Natural killer cell (primary cell): Measurements from ENCODE around the gene MNDA. TPM values are rescaled to one million over a fixed set of nuclear protein-coding genes. Genes with fewer than 3 reads are reported as not detected.

Experiments
- ATAC-seq, 3 donors: fragments of 150-1000 bp in 2 of 3; fragments of 200-7000 bp in 1 of 3; cut with Tn5 transposase; 1 replicate in 1 of 3; 2 replicates in 2 of 3; pipeline ENCODE4 v1.10.0; 2021; ENCODE audit warnings: mild to moderate bottlenecking in 2 of 3, moderate library complexity in 2 of 3
- DNase-seq, 2 donors: peaks; one replicate each; pipeline versions ENCODE4 v3.0.0 to v3.0.0-alpha.2; 2013 to 2021; ENCODE audit warnings: mixed read lengths in 1 of 2
- H3K27ac ChIP-seq: one replicate; pipeline ENCODE4 v1.5.1; 2013; ENCODE audit warnings: mild to moderate bottlenecking, low read length
- H3K27me3 ChIP-seq: one replicate; pipeline ENCODE4 v1.6.1; 2013; ENCODE audit warnings: low read length; ENCODE audit not compliant: control insufficient read depth, insufficient read depth
- H3K36me3 ChIP-seq: one replicate; pipeline ENCODE4 v1.6.1; 2013; ENCODE audit warnings: low read length; ENCODE audit not compliant: control insufficient read depth, insufficient read depth
- H3K4me1 ChIP-seq: one replicate; pipeline ENCODE4 v1.6.1; 2013; ENCODE audit warnings: low read length; ENCODE audit not compliant: control insufficient read depth, insufficient read depth
- H3K4me3 ChIP-seq: one replicate; pipeline ENCODE4 v1.5.1; 2013; ENCODE audit warnings: low read length
- H3K9me3 ChIP-seq: one replicate; pipeline ENCODE4 v1.6.1; 2013; ENCODE audit warnings: low read length; ENCODE audit not compliant: control insufficient read depth, insufficient read depth
- H3K27ac Mint-ChIP-seq, 2 donors: one replicate each; pipeline ENCODE4 v1.8.0; 2022; ENCODE audit warnings: mild to moderate bottlenecking in 2 of 2, mixed read lengths in 2 of 2, moderate library complexity in 1 of 2
- H3K27me3 Mint-ChIP-seq, 2 donors: one replicate each; pipeline ENCODE4 v1.8.0; 2022; ENCODE audit warnings: low read depth in 2 of 2, mixed read lengths in 2 of 2
- H3K36me3 Mint-ChIP-seq: one replicate; pipeline ENCODE4 v1.8.0; 2022; ENCODE audit warnings: mixed read lengths
- H3K4me1 Mint-ChIP-seq, 2 donors: one replicate each; pipeline ENCODE4 v1.8.0; 2022; ENCODE audit warnings: mixed read lengths in 2 of 2
- H3K4me3 Mint-ChIP-seq: one replicate; pipeline ENCODE4 v1.8.0; 2022; ENCODE audit warnings: mild to moderate bottlenecking, moderate library complexity, mixed read lengths
- H3K9me3 Mint-ChIP-seq, 2 donors: one replicate each; pipeline ENCODE4 v1.8.0; 2022; ENCODE audit warnings: mixed read lengths in 2 of 2
- WGBS: methylation state at CpG from one replicate; pipeline ENCODE4 v1.1.7; 2013; ENCODE audit warnings: missing lambda C conversion rate; ENCODE audit not compliant: insufficient coverage; 5-methylcytosine and 5-hydroxymethylcytosine counted together
- intact Hi-C: fragments of 100-400 bp; cut with micrococcal nuclease; formaldehyde crosslinking; loops from one replicate; pipeline ENCODE4 v1.14.2; 2022
- total RNA-seq, 4 donors: library from RNA; stranded (reverse); fragments of 120-200 nt in 1 of 4; gene quantifications; one replicate each; pipeline versions ENCODE4 v1.2.3 to v1.2.4, GENCODE V29; 2013 to 2022
- TF ChIP-seq, protein P1 (sequence below): fragments of 200-600 bp; IDR thresholded peaks from one replicate; pipeline ENCODE4 v1.8.0; 2022; ENCODE audit warnings: antibody characterized with exemption

The MNDA gene
- 10 to 100 TPM in 1 of 3 donors, 1 to 10 TPM in 2; 3.3 to 14.3 (median 7.0) TPM for total RNA-seq
- total RNA-seq (2013), result 32.2 TPM

DNA sequence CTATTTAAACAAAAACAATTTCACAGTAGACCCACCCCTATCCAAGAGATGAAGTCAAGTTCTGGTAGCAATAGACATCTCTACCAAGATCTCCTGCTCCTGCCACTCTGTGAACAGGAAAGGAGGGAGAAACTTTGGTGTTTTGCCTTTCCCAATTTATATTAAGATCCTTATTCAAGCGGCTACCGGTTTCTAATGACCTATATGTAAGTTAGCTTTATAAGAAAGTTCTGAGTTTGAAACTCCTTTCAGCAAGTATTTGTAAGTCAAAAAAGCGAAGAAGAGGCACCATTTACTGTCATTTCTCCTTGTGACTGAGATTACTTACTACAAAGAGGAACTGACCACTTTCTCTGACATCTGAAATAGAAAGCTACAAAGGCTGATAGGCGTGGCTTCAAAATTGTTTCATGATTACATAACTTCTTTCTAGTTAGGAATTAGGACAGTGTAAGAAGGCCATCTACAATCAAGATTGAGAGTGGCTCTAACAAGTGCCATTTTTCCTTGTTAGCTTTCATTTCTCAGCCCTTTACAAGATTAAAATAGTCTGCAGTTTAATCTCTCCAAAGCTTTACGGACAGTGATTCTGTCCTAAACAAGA, at the start of gene MNDA:
Gene MNDA, plus strand, starts transcription at position 448 of the 604 bp plus-strand sequence. CDS start 10,803 bp downstream, outside the sequence.
- H3K27me3 ChIP-seq, result no peaks in the 10 kb centered on the region
- no peak for DNase-seq
- Mint-ChIP-seq H3K4me3 (no peak within 1 kb of the TSS), H3K27ac (peak within 1 kb of the TSS; percentile 17 to 88), H3K27me3 (no peaks in the 10 kb centered on the region), H3K4me1 (peaks cover 10 to 26% of the 10 kb centered on the region in 2 donors), H3K36me3 (peaks cover 9% of the 10 kb centered on the region), H3K9me3 (peaks cover 0 to 7% of the 10 kb centered on the region in 2 donors)
- H3K36me3 ChIP-seq, result no peaks in the 10 kb centered on the region
- peak within 1 kb of the TSS; percentile 9 for H3K4me3 ChIP-seq
- 75% methylated on average over 3 of the region's 5 CpGs for WGBS
- peak within 1 kb of the TSS; percentile 48 for H3K27ac ChIP-seq
- H3K9me3 ChIP-seq, result peaks cover 14% of the 10 kb centered on the region
- intact Hi-C loops, result no loop called here
- ATAC-seq, result peak in 1 of 3 donors; percentile 43
- TF ChIP-seq, protein P1, sequence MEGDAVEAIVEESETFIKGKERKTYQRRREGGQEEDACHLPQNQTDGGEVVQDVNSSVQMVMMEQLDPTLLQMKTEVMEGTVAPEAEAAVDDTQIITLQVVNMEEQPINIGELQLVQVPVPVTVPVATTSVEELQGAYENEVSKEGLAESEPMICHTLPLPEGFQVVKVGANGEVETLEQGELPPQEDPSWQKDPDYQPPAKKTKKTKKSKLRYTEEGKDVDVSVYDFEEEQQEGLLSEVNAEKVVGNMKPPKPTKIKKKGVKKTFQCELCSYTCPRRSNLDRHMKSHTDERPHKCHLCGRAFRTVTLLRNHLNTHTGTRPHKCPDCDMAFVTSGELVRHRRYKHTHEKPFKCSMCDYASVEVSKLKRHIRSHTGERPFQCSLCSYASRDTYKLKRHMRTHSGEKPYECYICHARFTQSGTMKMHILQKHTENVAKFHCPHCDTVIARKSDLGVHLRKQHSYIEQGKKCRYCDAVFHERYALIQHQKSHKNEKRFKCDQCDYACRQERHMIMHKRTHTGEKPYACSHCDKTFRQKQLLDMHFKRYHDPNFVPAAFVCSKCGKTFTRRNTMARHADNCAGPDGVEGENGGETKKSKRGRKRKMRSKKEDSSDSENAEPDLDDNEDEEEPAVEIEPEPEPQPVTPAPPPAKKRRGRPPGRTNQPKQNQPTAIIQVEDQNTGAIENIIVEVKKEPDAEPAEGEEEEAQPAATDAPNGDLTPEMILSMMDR, result no peak
- peaks cover 4% of the 10 kb centered on the region for H3K4me1 ChIP-seq

DNA sequence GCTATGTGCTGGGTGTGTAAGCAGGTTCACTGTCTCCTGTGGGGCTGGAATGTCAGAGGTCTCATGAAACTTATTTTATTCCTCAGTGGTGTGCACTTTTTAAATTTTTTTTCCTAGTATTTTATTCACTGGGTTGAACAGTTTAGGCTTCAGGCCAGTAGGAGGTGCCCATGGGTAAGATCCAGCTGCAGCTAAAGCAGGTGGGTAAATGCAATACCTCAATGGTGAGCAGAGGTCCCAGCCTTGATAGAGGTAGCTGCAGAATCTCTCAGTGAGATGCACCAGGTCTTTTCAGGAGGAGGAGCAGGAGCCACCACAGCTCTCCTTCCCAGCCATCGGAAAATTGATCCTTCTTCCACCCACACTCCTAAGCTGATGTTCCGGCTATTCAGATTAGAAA, 37.5 kb upstream of the MNDA start:
- Histone ChIP-seq H3K27ac (no peak overlapping the region), H3K9me3 (no peaks in the 10 kb centered on the region), H3K4me3 (no peak overlapping the region), H3K4me1 (no peaks in the 10 kb centered on the region), H3K27me3 (no peaks in the 10 kb centered on the region), H3K36me3 (no peaks in the 10 kb centered on the region)
- no peaks in the 10 kb centered on the region for H3K27me3 Mint-ChIP-seq
- TF ChIP-seq, protein P1, result peak; percentile 59
- no peaks in the 10 kb centered on the region for H3K36me3 Mint-ChIP-seq
- ATAC-seq (peak; percentile 64 to 70 (median 65)), DNase-seq (peak in 1 of 2 donors; percentile 61)
- H3K9me3 Mint-ChIP-seq, result no peaks in the 10 kb centered on the region
- H3K27ac Mint-ChIP-seq, result no peak overlapping the region
- intact Hi-C loops, result loop anchor here (1.0 to 10.0 kb wide), 2 partner anchors 205 to 281 kb away; partner anchors contain the start of gene AIM2
- 100% methylated on average over 2 of the region's 2 CpGs for WGBS
- H3K4me1 Mint-ChIP-seq, result peaks cover 13% of the 10 kb centered on the region in 2 donors
- H3K4me3 Mint-ChIP-seq, result no peak overlapping the region

DNA sequence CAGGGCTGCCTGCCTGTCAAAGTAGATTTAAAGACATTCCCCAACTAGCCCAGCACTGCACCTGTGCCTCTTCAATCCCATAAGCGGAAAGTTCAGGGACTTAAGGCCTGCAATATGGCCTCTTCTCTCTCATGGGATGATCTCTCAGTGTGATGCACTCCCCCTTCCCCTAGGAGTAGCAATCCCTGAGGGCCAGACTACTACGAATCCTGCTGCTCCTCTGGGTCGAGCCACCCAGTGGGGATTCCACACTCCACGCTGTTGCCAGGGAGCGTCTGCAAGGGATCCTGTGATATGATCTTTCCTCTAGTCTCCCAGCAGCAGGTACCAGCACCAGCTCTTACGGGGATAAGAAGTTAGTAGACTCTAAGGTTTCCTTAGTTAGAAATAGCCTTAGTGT, 36.9 kb upstream of the MNDA start:
- Mint-ChIP-seq H3K36me3 (no peaks in the 10 kb centered on the region), H3K27me3 (no peaks in the 10 kb centered on the region), H3K27ac (no peak overlapping the region), H3K9me3 (no peaks in the 10 kb centered on the region), H3K4me3 (no peak overlapping the region), H3K4me1 (peaks cover 13% of the 10 kb centered on the region in 2 donors)
- Histone ChIP-seq H3K27me3 (no peaks in the 10 kb centered on the region), H3K9me3 (no peaks in the 10 kb centered on the region), H3K4me3 (no peak overlapping the region), H3K4me1 (no peaks in the 10 kb centered on the region), H3K27ac (no peak overlapping the region), H3K36me3 (no peaks in the 10 kb centered on the region)
- no peak for ATAC-seq
- TF ChIP-seq, protein P1, result no peak
- no peak for DNase-seq
- intact Hi-C loops, result loop anchor here (10.0 kb wide), 1 partner anchor 281 kb away; the partner anchor contains the start of gene AIM2
- WGBS, result 97% methylated on average over 6 of the region's 6 CpGs
